H1 (cell line): ENCODE data around the gene TTC3. TPM values are rescaled to one million over a fixed set of nuclear protein-coding genes. Genes with fewer than 3 reads are reported as not detected.

Experiments used
- CTCF ChIA-PET: fragments of 300-600 bp; sonication (Branson Sonifier 250); formaldehyde crosslinking; loops from one replicate; lab custom pipeline; 2021; ENCODE audit not compliant: partially characterized antibody; lab: Charles Lee
- POLR2A ChIA-PET: fragments of 300-600 bp; sonication (Branson Sonifier 250); formaldehyde crosslinking; loops from one replicate; lab custom pipeline; 2021; ENCODE audit warnings: inconsistent platforms; ENCODE audit not compliant: partially characterized antibody; lab: Charles Lee
- DNase-seq, 2 experiments: peaks; one replicate each; pipeline versions ENCODE4 v3.0.0 to v3.0.0-alpha.2; 2010 to 2022; ENCODE audit warnings: low spot score in 2 of 2, low read depth in 1 of 2, mixed read lengths in 1 of 2
- FAIRE-seq: peaks from 2 replicates; lab custom pipeline; 2011; peaks lifted over from hg19 to GRCh38; lab: Jason Lieb, UNC
- H2AFZ ChIP-seq: 2 replicates; pipeline ENCODE4 v1.8.1; 2012; ENCODE audit warnings: low read length, inconsistent platforms
- H2AK5ac ChIP-seq: 2 replicates; pipeline ENCODE4 v1.6.1; 2013; ENCODE audit warnings: low read depth, low read length
- H2BK120ac ChIP-seq: replicated peaks from 2 replicates; pipeline ENCODE3; 2013; ENCODE audit warnings: low read depth, low read length, inconsistent platforms
- H2BK12ac ChIP-seq: 2 replicates; pipeline ENCODE4 v1.6.1; 2013; ENCODE audit warnings: low read depth, low read length
- H2BK15ac ChIP-seq: 2 replicates; pipeline ENCODE4 v1.6.1; 2013; ENCODE audit warnings: low read length
- H2BK20ac ChIP-seq: 2 replicates; pipeline ENCODE4 v1.6.1; 2013; ENCODE audit warnings: low read length
- H2BK5ac ChIP-seq: 2 replicates; pipeline ENCODE4 v1.6.1; 2013; ENCODE audit warnings: low read depth, low read length
- H3K14ac ChIP-seq: 2 replicates; pipeline ENCODE4 v1.6.1; 2013; ENCODE audit warnings: inconsistent platforms; ENCODE audit not compliant: insufficient read length
- H3K18ac ChIP-seq: 2 replicates; pipeline ENCODE4 v1.6.1; 2013; ENCODE audit warnings: low read length; ENCODE audit errors: extremely low read depth
- H3K23ac ChIP-seq: 2 replicates; pipeline ENCODE4 v1.6.1; 2013; ENCODE audit warnings: inconsistent platforms; ENCODE audit not compliant: insufficient read length
- H3K23me2 ChIP-seq: 2 replicates; pipeline ENCODE4 v1.6.1; 2013; ENCODE audit warnings: low read depth, low read length
- H3K27ac ChIP-seq: 2 replicates; pipeline ENCODE4 v1.6.1; 2011; ENCODE audit warnings: low read depth, low read length, inconsistent platforms
- H3K27me3 ChIP-seq, 4 experiments: replicated peaks in 1 of 4; 1 replicate in 1 of 4; 2 replicates in 3 of 4; pipeline versions ENCODE4 v1.6.1 to v1.8.1; 2011 to 2013; ENCODE audit warnings: low read length in 3 of 4, mild to moderate bottlenecking in 3 of 4, inconsistent platforms in 2 of 4, mixed read lengths in 2 of 4, moderate library complexity in 1 of 4; ENCODE audit not compliant: control insufficient read depth in 3 of 4, insufficient read depth in 3 of 4; ENCODE audit errors: extremely low read depth in 1 of 4
- H3K36me3 ChIP-seq, 4 experiments: 2 replicates each; pipeline versions ENCODE4 v1.6.1 to v1.8.1; 2011 to 2013; ENCODE audit warnings: mild to moderate bottlenecking in 4 of 4, low read length in 3 of 4, moderate library complexity in 2 of 4, control low read depth in 1 of 4, inconsistent platforms in 1 of 4; ENCODE audit not compliant: insufficient read depth in 4 of 4, control insufficient read depth in 2 of 4
- H3K4ac ChIP-seq: replicated peaks from 2 replicates; pipeline ENCODE3; 2013; ENCODE audit warnings: low read length, low read depth, mixed read lengths, inconsistent platforms; ENCODE audit not compliant: insufficient read length
- H3K4me1 ChIP-seq, 4 experiments: replicated peaks in 1 of 4; 1 replicate in 1 of 4; 2 replicates in 3 of 4; pipeline versions ENCODE4 v1.6.1 to v1.8.1; 2011 to 2013; ENCODE audit warnings: low read length in 3 of 4, inconsistent platforms in 2 of 4, mixed read lengths in 1 of 4; ENCODE audit not compliant: insufficient read depth in 4 of 4, control insufficient read depth in 3 of 4
- H3K4me2 ChIP-seq, 2 experiments: 2 replicates each; pipeline versions ENCODE4 v1.6.1 to v1.8.1; 2011 to 2013; ENCODE audit warnings: low read depth in 2 of 2, low read length in 2 of 2, control low read depth in 1 of 2, inconsistent platforms in 1 of 2, mild to moderate bottlenecking in 1 of 2; ENCODE audit not compliant: insufficient read depth in 1 of 2
- H3K4me3 ChIP-seq, 4 experiments: fragments of 200-600, 300-600 bp in 1 of 4; sonication (generic), shearing (Covaris generic), sonication (Bioruptor Twin) in 1 of 4; 2 replicates each; pipeline versions ENCODE4 v1.5.1 to v1.8.1; 2011 to 2016; ENCODE audit warnings: low read length in 4 of 4, low read depth in 3 of 4, control low read depth in 2 of 4, inconsistent platforms in 2 of 4, mild to moderate bottlenecking in 2 of 4, mixed read lengths in 1 of 4, moderate library complexity in 1 of 4; ENCODE audit not compliant: insufficient read depth in 2 of 4; ENCODE audit errors: extremely low read depth in 1 of 4
- H3K56ac ChIP-seq: replicated peaks from 2 replicates; pipeline ENCODE3; 2013; ENCODE audit warnings: low read depth, mild to moderate bottlenecking, mixed read lengths, low read length, inconsistent platforms; ENCODE audit not compliant: insufficient read length
- H3K79me1 ChIP-seq: 2 replicates; pipeline ENCODE4 v1.6.1; 2013; ENCODE audit warnings: low read depth, low read length, control low read depth
- H3K79me2 ChIP-seq, 2 experiments: 2 replicates each; pipeline versions ENCODE4 v1.6.1 to v1.8.1; 2012 to 2013; ENCODE audit warnings: low read length in 2 of 2, mild to moderate bottlenecking in 2 of 2, inconsistent platforms in 1 of 2; ENCODE audit not compliant: insufficient read depth in 2 of 2, control insufficient read depth in 1 of 2
- H3K9ac ChIP-seq, 4 experiments: replicated peaks in 1 of 4; 1 replicate in 1 of 4; 2 replicates in 3 of 4; pipeline versions ENCODE4 v1.6.1 to v1.8.1; 2011 to 2013; ENCODE audit warnings: low read depth in 3 of 4, low read length in 3 of 4, control low read depth in 2 of 4, mild to moderate bottlenecking in 2 of 4, moderate library complexity in 2 of 4, inconsistent platforms in 1 of 4; ENCODE audit errors: extremely low read depth in 1 of 4
- H3K9me3 ChIP-seq, 2 experiments: 2 replicates each; pipeline versions ENCODE4 v1.6.1 to v1.8.1; 2012 to 2013; ENCODE audit warnings: mild to moderate bottlenecking in 2 of 2, moderate library complexity in 2 of 2, control low read depth in 1 of 2, inconsistent platforms in 1 of 2, low read depth in 1 of 2, low read length in 1 of 2, mixed read lengths in 1 of 2; ENCODE audit not compliant: insufficient read depth in 2 of 2
- H4K20me1 ChIP-seq, 2 experiments: replicated peaks in 1 of 2; 2 replicates each; pipeline versions ENCODE3 to v1.8.1; 2011 to 2013; ENCODE audit warnings: inconsistent platforms in 2 of 2, low read length in 2 of 2, mild to moderate bottlenecking in 1 of 2; ENCODE audit not compliant: insufficient read depth in 2 of 2, control insufficient read depth in 1 of 2
- H4K5ac ChIP-seq: 2 replicates; pipeline ENCODE4 v1.6.1; 2013; ENCODE audit warnings: low read length, low read depth, mixed read lengths, inconsistent platforms; ENCODE audit not compliant: insufficient read length
- H4K8ac ChIP-seq: 2 replicates; pipeline ENCODE4 v1.8.0; 2013; ENCODE audit warnings: mild to moderate bottlenecking, moderate library complexity, low read length, inconsistent platforms; ENCODE audit not compliant: insufficient read depth; ENCODE audit errors: extremely low read depth
- H4K91ac ChIP-seq: replicated peaks from 2 replicates; pipeline ENCODE3; 2013; ENCODE audit warnings: low read length, mixed read lengths, inconsistent platforms; ENCODE audit not compliant: insufficient read length
- BCL11A ChIP-seq, 2 experiments: IDR thresholded peaks; one replicate each; pipeline ENCODE4 v1.6.1; 2011; ENCODE audit warnings: low read depth in 2 of 2, low read length in 2 of 2, mild to moderate bottlenecking in 2 of 2
- EP300 ChIP-seq, 2 experiments: IDR thresholded peaks; 1 replicate in 1 of 2; 2 replicates in 1 of 2; pipeline ENCODE4 v1.6.1; 2011 to 2012; ENCODE audit warnings: low read depth in 2 of 2, low read length in 2 of 2, mild to moderate bottlenecking in 2 of 2, borderline replicate concordance in 1 of 2, inconsistent platforms in 1 of 2, moderate library complexity in 1 of 2
- HDAC2 ChIP-seq, 2 experiments: fragments of 300-600 bp in 1 of 2; sonication (generic) in 1 of 2; IDR thresholded peaks; 2 replicates each; pipeline ENCODE4 v1.6.1; 2011 to 2012; ENCODE audit warnings: low read depth in 2 of 2, low read length in 2 of 2, mild to moderate bottlenecking in 2 of 2, moderate library complexity in 2 of 2, borderline replicate concordance in 1 of 2, inconsistent platforms in 1 of 2
- JUN ChIP-seq: IDR thresholded peaks from 2 replicates; pipeline ENCODE4 v1.6.1; 2011; ENCODE audit warnings: low read depth, mild to moderate bottlenecking, improper control_type of control experiment, low read length
- KDM5A ChIP-seq: fragments of 200-600 bp; IDR thresholded peaks from 2 replicates; pipeline ENCODE4 v1.7.1; 2012; ENCODE audit warnings: mild to moderate bottlenecking, low read length, inconsistent platforms, mixed read lengths
- POLR2A ChIP-seq, 2 experiments: IDR thresholded peaks; 1 replicate in 1 of 2; 2 replicates in 1 of 2; pipeline ENCODE4 v1.6.1; 2011; ENCODE audit warnings: low read depth in 2 of 2, low read length in 2 of 2, mild to moderate bottlenecking in 2 of 2; ENCODE audit errors: control extremely low read depth in 1 of 2
- TAF1 ChIP-seq: IDR thresholded peaks from 2 replicates; pipeline ENCODE4 v1.6.1; 2011; ENCODE audit warnings: mild to moderate bottlenecking, low read depth, low read length
- TAF7 ChIP-seq: optimal IDR thresholded peaks from 2 replicates; pipeline ENCODE3; 2011; ENCODE audit warnings: low read depth, mild to moderate bottlenecking, inconsistent platforms, low read length, moderate library complexity, borderline replicate concordance
- WGBS, 2 experiments: shearing (Covaris generic) in 1 of 2; methylation state at CpG; one replicate each; pipeline versions ENCODE4 v1.1.6 to v1.1.7; 2013 to 2015; ENCODE audit warnings: low lambda C conversion rate in 2 of 2, mixed read lengths in 2 of 2, inconsistent platforms in 1 of 2, low coverage in 1 of 2, missing lambda C conversion rate in 1 of 2; ENCODE audit not compliant: insufficient replicate concordance in 2 of 2, insufficient coverage in 1 of 2, insufficient read length in 1 of 2; ENCODE audit errors: extremely low coverage in 1 of 2, missing lambda C conversion rate in 1 of 2; 5-methylcytosine and 5-hydroxymethylcytosine counted together
- polyA plus RNA-seq, 7 experiments: library from polyadenylated mRNA; depleted of rRNA in 3 of 7; stranded (reverse) in 5 of 7; unstranded in 2 of 7; fragments of >200 nt in 5 of 7; fragments of 200-250 nt in 2 of 7; gene quantifications; 1 replicate in 5 of 7; 2 replicates in 1 of 7; 4 replicates in 1 of 7; pipeline versions ENCODE4 v1.2.1 to v1.2.3, GENCODE V29; 2011 to 2013; ENCODE audit warnings: missing spikeins in 2 of 7, mixed read lengths in 2 of 7
- total RNA-seq: library from RNA; stranded (reverse); fragmentation: NEBNext Ultra II Directional; extraction: Animal tissue kit (Norgen Biotek cat#: 25700); gene quantifications from 2 replicates; pipeline ENCODE4 v1.2.1, GENCODE V29; 2021
- TF ChIP-seq, protein P1 (sequence below): IDR thresholded peaks from 2 replicates; pipeline ENCODE4 v1.6.1; 2012; ENCODE audit warnings: low read length, inconsistent platforms

TTC3 gene
- total and polyA plus RNA-seq, 2 of the 8 experiments (the other 6 are each of a cell fraction or from before 2014, with no cell fraction given), result 11.0 to 36.2 TPM

DNA sequence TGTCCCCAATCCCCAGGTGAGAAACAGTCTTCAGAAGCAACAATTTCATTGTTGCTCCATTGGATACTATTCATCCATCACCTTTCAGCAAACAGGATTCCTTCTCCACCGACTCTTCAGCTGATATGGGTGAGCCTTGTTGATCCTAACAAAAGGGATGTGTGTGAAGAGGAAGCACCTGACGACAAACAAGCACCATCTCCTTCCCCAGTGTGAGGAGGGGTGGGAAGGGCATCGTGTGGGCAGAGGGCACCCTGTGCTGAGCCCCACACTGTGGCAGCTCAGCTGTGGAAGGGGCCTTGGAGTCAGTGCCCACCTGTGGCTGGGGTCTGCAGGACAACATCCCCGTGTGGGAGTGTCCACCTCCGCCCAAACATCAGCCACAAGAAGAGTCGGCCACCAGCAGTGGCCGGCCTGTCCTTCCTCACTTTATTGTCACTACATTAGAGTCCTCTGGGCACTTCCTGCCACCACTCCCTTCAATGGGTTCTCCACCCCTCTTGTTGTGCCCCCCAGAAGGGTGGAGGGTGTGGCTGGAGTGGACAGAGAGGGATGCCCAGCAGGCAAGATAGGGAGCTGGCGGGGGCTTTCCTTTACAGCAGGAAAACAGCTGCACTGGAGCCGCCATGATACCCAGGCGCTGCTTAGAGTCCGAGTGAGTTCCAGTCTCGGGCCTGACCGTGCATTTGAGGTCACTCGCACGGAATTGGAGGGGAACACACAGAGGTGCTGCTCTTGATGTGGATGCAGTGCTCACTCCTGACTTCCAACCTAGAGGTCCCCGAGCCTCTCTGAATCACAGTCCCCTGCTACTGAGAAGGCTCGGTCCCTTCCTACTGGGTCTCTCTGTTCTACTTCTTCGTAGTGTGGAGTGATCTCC is 153.2 kb downstream of the TTC3 start:
- H2BK15ac ChIP-seq, result no peak overlapping the region
- no peaks in the 10 kb centered on the region for H3K4me1 ChIP-seq
- H2BK120ac ChIP-seq, result no peak overlapping the region
- H4K5ac ChIP-seq, result no peak overlapping the region
- ChIA-PET CTCF (no interaction called here), POLR2A (interaction anchor here (1.3 kb wide), 1 partner anchor 140 kb away, joined by 3 read pairs; no protein-coding TSS in a partner anchor)
- no peak overlapping the region for H3K4me3 ChIP-seq
- H2BK20ac ChIP-seq, result no peak overlapping the region
- FAIRE-seq, result no peak
- no peaks in the 10 kb centered on the region for H3K27me3 ChIP-seq
- peaks cover 21 to 69% (median 50%) of the 10 kb centered on the region in 4 experiments; a peak in 7 of 8 replicates for H3K36me3 ChIP-seq
- H3K79me2 ChIP-seq, result no peaks in the 10 kb centered on the region
- H2AK5ac ChIP-seq, result no peak overlapping the region
- 95% methylated on average over 18 of the region's 18 CpGs; no CpG with 5 or more reads in 1 of the 2 experiments for WGBS, 2 experiments
- no peak overlapping the region for H4K91ac ChIP-seq
- H4K8ac ChIP-seq, result no peak overlapping the region
- H3K23ac ChIP-seq, result no peak overlapping the region
- no peak overlapping the region for H3K9ac ChIP-seq
- H3K56ac ChIP-seq, result no peak overlapping the region
- DNase-seq, result peak in 1 of 2 experiments; percentile 32
- H3K4ac ChIP-seq, result no peak overlapping the region
- no peak overlapping the region for H2AFZ ChIP-seq
- no peaks in the 10 kb centered on the region; a peak in 1 of 4 replicates for H3K9me3 ChIP-seq
- no peak overlapping the region for H2BK12ac ChIP-seq
- no peaks in the 10 kb centered on the region for H3K23me2 ChIP-seq
- H3K79me1 ChIP-seq, result no peaks in the 10 kb centered on the region
- no peak overlapping the region for H3K27ac ChIP-seq
- H4K20me1 ChIP-seq, result peaks cover 0 to 2% of the 10 kb centered on the region in 2 experiments
- no peak overlapping the region for H3K14ac ChIP-seq
- TF ChIP-seq, protein P1, sequence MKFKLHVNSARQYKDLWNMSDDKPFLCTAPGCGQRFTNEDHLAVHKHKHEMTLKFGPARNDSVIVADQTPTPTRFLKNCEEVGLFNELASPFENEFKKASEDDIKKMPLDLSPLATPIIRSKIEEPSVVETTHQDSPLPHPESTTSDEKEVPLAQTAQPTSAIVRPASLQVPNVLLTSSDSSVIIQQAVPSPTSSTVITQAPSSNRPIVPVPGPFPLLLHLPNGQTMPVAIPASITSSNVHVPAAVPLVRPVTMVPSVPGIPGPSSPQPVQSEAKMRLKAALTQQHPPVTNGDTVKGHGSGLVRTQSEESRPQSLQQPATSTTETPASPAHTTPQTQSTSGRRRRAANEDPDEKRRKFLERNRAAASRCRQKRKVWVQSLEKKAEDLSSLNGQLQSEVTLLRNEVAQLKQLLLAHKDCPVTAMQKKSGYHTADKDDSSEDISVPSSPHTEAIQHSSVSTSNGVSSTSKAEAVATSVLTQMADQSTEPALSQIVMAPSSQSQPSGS, result no peak
- TF ChIP-seq JUN, result no peak
- TF ChIP-seq EP300 (IDR thresholded peaks at IDR 0.05; ENCODE audit: borderline replicate concordance in 1 of 2, low read depth in 2 of 2, low read length in 2 of 2), result no peak
- TF ChIP-seq HDAC2 (IDR thresholded peaks at IDR 0.05; ENCODE audit: borderline replicate concordance in 1 of 2, low read depth in 2 of 2, low read length in 2 of 2), result no peak
- TF ChIP-seq TAF1, result no peak
- TF ChIP-seq TAF7, result no peak
- no peak for TF ChIP-seq KDM5A
- TF ChIP-seq BCL11A (IDR thresholded peaks at IDR 0.05; ENCODE audit: low read depth in 2 of 2, low read length in 2 of 2), result no peak
- TF ChIP-seq POLR2A (IDR thresholded peaks at IDR 0.05; ENCODE audit: control extremely low read depth in 1 of 2, low read depth in 2 of 2, low read length in 2 of 2), result no peak
- no peak overlapping the region for H3K18ac ChIP-seq
- H3K4me2 ChIP-seq, result no peak overlapping the region
- H2BK5ac ChIP-seq, result no peak overlapping the region
